ENCODE measurements around the gene EDAR. TPM values are rescaled to one million over a fixed set of nuclear protein-coding genes. Genes with fewer than 3 reads are reported as not detected.

Gene EDAR
- total and polyA plus RNA-seq, 2 experiments from 2014 or later, result not detected

DNA sequence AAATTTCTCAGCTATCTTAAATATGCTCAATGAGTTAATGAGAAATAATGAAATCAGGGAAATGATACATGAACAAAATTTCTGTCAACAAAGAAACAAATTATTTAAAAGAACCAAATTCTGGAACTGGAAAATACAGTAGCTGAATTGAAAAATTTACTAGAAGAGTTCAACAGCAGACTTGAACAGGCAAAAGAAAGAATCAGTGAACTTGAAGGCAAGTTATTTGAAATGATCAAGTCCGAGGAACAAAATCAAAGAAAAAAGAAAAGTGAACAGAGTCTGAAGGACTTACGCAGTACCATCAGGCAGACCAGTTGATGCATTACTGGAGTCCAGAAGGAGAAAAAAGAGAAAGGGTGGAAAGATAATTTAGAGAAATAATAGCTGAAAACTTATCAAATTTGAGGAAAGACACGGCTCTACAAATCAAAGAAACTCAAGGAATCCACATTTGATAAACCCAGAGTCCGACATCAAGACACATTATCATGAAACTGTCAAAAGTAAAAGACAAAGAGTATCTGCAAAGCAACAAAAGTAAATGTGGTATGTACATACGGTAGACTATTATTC, 118.9 kb downstream of the EDAR start:
- no peaks in the 10 kb centered on the region for H3K4me1 ChIP-seq (ENCODE audit: low read depth)
- TF ChIP-seq, protein P1, sequence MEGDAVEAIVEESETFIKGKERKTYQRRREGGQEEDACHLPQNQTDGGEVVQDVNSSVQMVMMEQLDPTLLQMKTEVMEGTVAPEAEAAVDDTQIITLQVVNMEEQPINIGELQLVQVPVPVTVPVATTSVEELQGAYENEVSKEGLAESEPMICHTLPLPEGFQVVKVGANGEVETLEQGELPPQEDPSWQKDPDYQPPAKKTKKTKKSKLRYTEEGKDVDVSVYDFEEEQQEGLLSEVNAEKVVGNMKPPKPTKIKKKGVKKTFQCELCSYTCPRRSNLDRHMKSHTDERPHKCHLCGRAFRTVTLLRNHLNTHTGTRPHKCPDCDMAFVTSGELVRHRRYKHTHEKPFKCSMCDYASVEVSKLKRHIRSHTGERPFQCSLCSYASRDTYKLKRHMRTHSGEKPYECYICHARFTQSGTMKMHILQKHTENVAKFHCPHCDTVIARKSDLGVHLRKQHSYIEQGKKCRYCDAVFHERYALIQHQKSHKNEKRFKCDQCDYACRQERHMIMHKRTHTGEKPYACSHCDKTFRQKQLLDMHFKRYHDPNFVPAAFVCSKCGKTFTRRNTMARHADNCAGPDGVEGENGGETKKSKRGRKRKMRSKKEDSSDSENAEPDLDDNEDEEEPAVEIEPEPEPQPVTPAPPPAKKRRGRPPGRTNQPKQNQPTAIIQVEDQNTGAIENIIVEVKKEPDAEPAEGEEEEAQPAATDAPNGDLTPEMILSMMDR (IDR thresholded peaks at IDR 0.05; ENCODE audit: low read depth, low read length), result no peak
- H3K4me3 ChIP-seq, result no peak overlapping the region
- H3K27ac ChIP-seq, result no peak overlapping the region
- no peaks in the 10 kb centered on the region for H3K27me3 ChIP-seq
- no peaks in the 10 kb centered on the region for H3K9me3 ChIP-seq (ENCODE audit: low read depth)
- DNase-seq (ENCODE audit: low read depth in 1 of 2, low spot score in 1 of 2), result peak in 1 of 2 donors; percentile 2
- no peaks in the 10 kb centered on the region for H3K36me3 ChIP-seq

DNA sequence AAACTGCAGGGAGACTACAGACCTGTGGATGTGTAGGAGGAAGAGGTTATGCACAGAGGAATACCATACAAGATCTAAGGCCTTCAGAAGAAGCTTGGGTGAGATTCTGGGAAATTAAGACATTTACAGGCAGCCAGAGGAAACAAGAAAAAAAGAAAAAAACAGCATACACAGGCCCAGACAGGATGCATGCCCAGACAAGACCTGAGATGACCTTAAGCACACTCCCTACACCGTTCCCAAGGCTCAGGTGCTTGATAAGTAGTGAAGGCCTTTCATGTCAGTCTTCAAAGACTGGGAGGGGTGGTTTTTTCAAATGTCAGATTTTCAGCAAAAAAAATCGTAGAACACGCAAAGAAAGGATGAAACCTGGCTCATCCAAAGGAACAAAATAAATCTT, 119.5 kb downstream of the EDAR start:
- Histone ChIP-seq H3K9me3 (ENCODE audit: low read depth) (no peaks in the 10 kb centered on the region), H3K36me3 (no peaks in the 10 kb centered on the region), H3K4me1 (ENCODE audit: low read depth) (no peaks in the 10 kb centered on the region), H3K27ac (no peak overlapping the region), H3K27me3 (no peaks in the 10 kb centered on the region), H3K4me3 (no peak overlapping the region)
- TF ChIP-seq, protein P1 (IDR thresholded peaks at IDR 0.05; ENCODE audit: low read depth, low read length), result no peak
- DNase-seq (ENCODE audit: low read depth in 1 of 2, low spot score in 1 of 2), result no peak

DNA sequence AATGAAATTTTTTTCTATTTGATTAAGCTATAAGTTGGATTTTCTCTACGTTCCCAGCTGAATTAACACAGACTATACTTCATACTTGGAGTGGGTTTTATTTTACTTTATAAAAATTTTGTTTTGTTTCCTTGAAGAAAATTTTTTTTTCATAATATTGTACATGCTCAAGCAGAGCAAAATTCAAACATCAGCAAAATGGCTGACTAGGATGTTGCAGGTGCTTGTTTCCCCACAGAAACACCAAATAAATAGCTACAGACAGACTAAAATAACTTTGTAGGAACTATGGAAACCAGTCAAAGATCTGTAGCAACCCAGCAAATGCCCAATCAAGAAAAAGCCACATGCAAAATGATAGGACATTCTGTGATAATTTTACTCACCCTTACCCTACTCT, 120.1 kb downstream of the EDAR start:
- TF ChIP-seq, protein P1 (IDR thresholded peaks at IDR 0.05; ENCODE audit: low read depth, low read length), result no peak
- Histone ChIP-seq H3K4me3 (no peak overlapping the region), H3K27me3 (no peaks in the 10 kb centered on the region), H3K27ac (no peak overlapping the region), H3K9me3 (ENCODE audit: low read depth) (no peaks in the 10 kb centered on the region), H3K4me1 (ENCODE audit: low read depth) (no peaks in the 10 kb centered on the region), H3K36me3 (no peaks in the 10 kb centered on the region)
- DNase-seq (ENCODE audit: low read depth in 1 of 2, low spot score in 1 of 2), result no peak

DNA sequence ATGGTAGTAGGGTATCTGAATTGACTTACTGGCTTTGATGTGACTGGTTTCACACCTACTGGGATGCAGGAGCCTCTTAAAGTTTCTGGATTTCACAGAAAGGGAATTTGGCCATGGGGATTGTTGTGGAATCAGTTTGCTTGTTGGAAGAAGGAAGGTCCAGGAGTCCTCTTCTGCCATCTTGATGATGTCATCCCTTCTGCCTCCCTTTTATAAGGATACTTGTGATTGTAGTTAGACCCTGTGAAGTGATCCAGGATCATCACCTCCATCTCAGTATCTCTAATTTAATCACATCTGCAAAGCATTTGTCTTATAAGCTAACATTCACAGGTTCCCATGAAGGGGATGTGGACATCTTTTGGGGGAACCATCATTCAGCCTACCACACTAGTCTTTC, 123.0 kb downstream of the EDAR start:
- H3K9me3 ChIP-seq (ENCODE audit: low read depth), result no peaks in the 10 kb centered on the region
- TF ChIP-seq, protein P1 (IDR thresholded peaks at IDR 0.05; ENCODE audit: low read depth, low read length), result no peak
- peaks cover 3% of the 10 kb centered on the region for H3K36me3 ChIP-seq
- H3K4me3 ChIP-seq, result no peak overlapping the region
- no peak for DNase-seq (ENCODE audit: low read depth in 1 of 2, low spot score in 1 of 2)
- no peaks in the 10 kb centered on the region for H3K4me1 ChIP-seq (ENCODE audit: low read depth)
- H3K27ac ChIP-seq, result no peak overlapping the region
- no peaks in the 10 kb centered on the region for H3K27me3 ChIP-seq

DNA sequence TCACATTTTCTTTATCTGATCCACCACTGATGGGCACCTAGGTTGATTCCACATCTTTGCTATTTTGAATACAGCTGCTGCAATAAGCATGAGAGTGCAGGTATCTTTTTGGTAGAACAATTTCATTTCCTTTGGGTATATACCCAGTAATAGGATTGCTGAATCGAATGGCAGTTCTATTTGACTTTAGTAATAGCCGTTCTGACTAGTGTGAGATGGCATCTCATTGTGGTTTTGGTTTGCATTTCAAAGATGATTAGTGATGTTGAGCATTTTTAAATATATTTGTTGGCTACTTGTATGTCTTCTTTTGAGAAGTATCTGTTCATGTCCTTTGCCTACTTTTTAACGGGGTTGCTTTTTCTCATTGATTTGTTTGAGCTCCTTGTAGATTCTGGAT, 130.1 kb downstream of the EDAR start:
- no peak overlapping the region for H3K4me3 ChIP-seq
- H3K27ac ChIP-seq, result no peak overlapping the region
- no peaks in the 10 kb centered on the region for H3K9me3 ChIP-seq (ENCODE audit: low read depth)
- no peaks in the 10 kb centered on the region for H3K4me1 ChIP-seq (ENCODE audit: low read depth)
- DNase-seq (ENCODE audit: low read depth in 1 of 2, low spot score in 1 of 2), result peak in 1 of 2 donors; percentile 16
- TF ChIP-seq, protein P1 (IDR thresholded peaks at IDR 0.05; ENCODE audit: low read depth, low read length), result no peak
- H3K36me3 ChIP-seq, result peaks cover 6% of the 10 kb centered on the region
- no peaks in the 10 kb centered on the region for H3K27me3 ChIP-seq
